Astrocyte (in vitro differentiated cells and primary cell): Measurements from ENCODE around the gene PTPRN2. TPM values are rescaled to one million over a fixed set of nuclear protein-coding genes. Genes with fewer than 3 reads are reported as not detected.

ENCODE experiments used
- DNase-seq: peaks from one replicate; pipeline ENCODE4 v3.0.0-alpha.2; 2010; ENCODE audit warnings: low read depth
- FAIRE-seq: peaks from 2 replicates; lab custom pipeline; 2011; peaks lifted over from hg19 to GRCh38; lab: Jason Lieb, UNC
- H2AFZ ChIP-seq: 2 replicates; pipeline ENCODE4 v1.6.0; 2012; ENCODE audit warnings: low read depth, low read length, inconsistent platforms
- H3K27ac ChIP-seq: 2 replicates; pipeline ENCODE4 v1.5.1; 2011; ENCODE audit warnings: low read depth, low read length, inconsistent platforms
- H3K27me3 ChIP-seq: 2 replicates; pipeline ENCODE4 v1.6.0; 2011; ENCODE audit warnings: low read length, inconsistent platforms; ENCODE audit not compliant: insufficient read depth
- H3K36me3 ChIP-seq: 2 replicates; pipeline ENCODE4 v1.5.1; 2011; ENCODE audit warnings: low read length, inconsistent platforms; ENCODE audit not compliant: insufficient read depth
- H3K4me1 ChIP-seq: 2 replicates; pipeline ENCODE4 v1.5.1; 2011; ENCODE audit warnings: low read length, inconsistent platforms; ENCODE audit not compliant: insufficient read depth
- H3K4me2 ChIP-seq: 2 replicates; pipeline ENCODE4 v1.6.0; 2012; ENCODE audit warnings: low read length, inconsistent platforms
- H3K4me3 ChIP-seq: 2 replicates; pipeline ENCODE4 v1.5.1; 2011; ENCODE audit warnings: low read depth, mild to moderate bottlenecking, low read length, inconsistent platforms; ENCODE audit not compliant: insufficient read depth
- H3K79me2 ChIP-seq: 2 replicates; pipeline ENCODE4 v1.6.0; 2012; ENCODE audit warnings: mild to moderate bottlenecking, low read length, inconsistent platforms; ENCODE audit not compliant: insufficient read depth
- H3K9ac ChIP-seq: 2 replicates; pipeline ENCODE4 v1.6.0; 2012; ENCODE audit warnings: mild to moderate bottlenecking, low read length, inconsistent platforms
- H3K9me3 ChIP-seq: 2 replicates; pipeline ENCODE4 v1.5.1; 2012; ENCODE audit warnings: low read depth, mild to moderate bottlenecking, low read length, inconsistent platforms; ENCODE audit not compliant: insufficient read depth
- H4K20me1 ChIP-seq: 2 replicates; pipeline ENCODE4 v1.6.0; 2012; ENCODE audit warnings: low read length, inconsistent platforms; ENCODE audit not compliant: insufficient read depth
- H3K27ac Mint-ChIP-seq: one replicate; pipeline ENCODE4 v1.8.0; 2021; ENCODE audit warnings: mild to moderate bottlenecking, mixed read lengths; ENCODE audit not compliant: unreplicated experiment
- H3K27me3 Mint-ChIP-seq: one replicate; pipeline ENCODE4 v1.8.0; 2021; ENCODE audit warnings: low read depth, mixed read lengths; ENCODE audit not compliant: unreplicated experiment
- H3K36me3 Mint-ChIP-seq: one replicate; pipeline ENCODE4 v1.8.0; 2021; ENCODE audit warnings: low read depth, mixed read lengths; ENCODE audit not compliant: unreplicated experiment
- H3K4me1 Mint-ChIP-seq: one replicate; pipeline ENCODE4 v1.8.0; 2021; ENCODE audit warnings: low read depth, mixed read lengths; ENCODE audit not compliant: unreplicated experiment
- H3K4me3 Mint-ChIP-seq: one replicate; pipeline ENCODE4 v1.8.0; 2021; ENCODE audit warnings: mild to moderate bottlenecking, moderate library complexity, mixed read lengths; ENCODE audit not compliant: unreplicated experiment
- H3K9me3 Mint-ChIP-seq: one replicate; pipeline ENCODE4 v1.8.0; 2021; ENCODE audit warnings: mild to moderate bottlenecking, mixed read lengths; ENCODE audit not compliant: unreplicated experiment
- EZH2 ChIP-seq: IDR thresholded peaks from 2 replicates; pipeline ENCODE4 v1.6.1; 2012; ENCODE audit warnings: mild to moderate bottlenecking, low read length, inconsistent platforms; ENCODE audit not compliant: insufficient read depth
- total RNA-seq: library from RNA; stranded (reverse); gene quantifications from 2 replicates; pipeline ENCODE4 v1.2.1, GENCODE V29; 2021
- TF ChIP-seq, protein P1 (sequence below): IDR thresholded peaks from 2 replicates; pipeline ENCODE4 v1.5.1; 2011; ENCODE audit warnings: low read depth, mild to moderate bottlenecking, inconsistent platforms, low read length, moderate library complexity; ENCODE audit not compliant: insufficient read depth

Gene PTPRN2
- total RNA-seq, 1 donor from 2014 or later: 0.09 TPM

DNA sequence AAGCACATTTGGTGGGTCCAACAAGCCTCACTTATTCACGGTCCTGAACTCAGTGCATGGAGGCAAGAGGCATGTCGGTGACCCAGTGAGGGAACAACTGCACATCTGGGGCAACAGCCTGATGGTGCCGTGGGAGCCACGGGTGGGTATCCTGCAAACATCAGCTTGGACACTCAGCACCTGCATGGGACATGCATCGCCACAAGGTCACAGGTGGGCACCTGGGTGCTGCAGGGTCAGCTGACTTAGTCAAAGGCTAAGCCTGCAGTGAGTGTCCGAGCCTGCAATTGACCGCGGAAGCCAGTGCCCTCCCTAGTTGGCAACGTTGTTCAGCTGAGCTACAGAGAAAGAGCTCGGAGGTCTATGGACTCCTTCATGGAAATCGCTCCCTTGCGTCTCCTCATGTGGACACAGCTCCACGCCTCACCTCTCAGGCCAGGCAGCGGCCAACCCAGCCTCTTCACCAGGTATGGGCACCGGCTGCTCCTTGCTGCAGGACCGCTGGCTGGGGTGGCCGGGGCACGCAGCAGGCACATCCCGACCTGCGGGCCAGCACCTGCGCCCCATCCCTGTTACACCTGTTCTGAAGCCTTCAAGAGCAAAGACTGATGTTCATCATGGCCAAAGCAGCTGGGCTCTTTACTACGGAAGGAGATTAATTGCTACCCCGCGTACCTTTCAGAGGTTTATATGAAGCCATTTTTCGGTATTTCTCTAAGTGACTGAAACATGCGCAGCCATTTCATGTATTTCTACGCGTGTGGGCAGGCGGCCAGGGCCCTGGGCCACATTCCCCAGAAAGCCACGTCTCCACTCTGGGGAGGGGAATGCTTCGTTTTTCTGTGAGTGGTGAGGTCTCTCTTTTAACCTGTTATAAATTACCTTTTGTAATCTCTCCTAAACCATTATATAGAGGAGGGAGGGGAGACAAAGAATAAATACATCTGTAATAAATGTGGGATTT lies 870.1 kb downstream of the PTPRN2 start:
- Histone ChIP-seq H3K79me2 (no peaks in the 10 kb centered on the region), H3K9me3 (peaks cover 3% of the 10 kb centered on the region), H3K9ac (no peak overlapping the region), H3K4me3 (no peak overlapping the region), H2AFZ (no peak overlapping the region), H3K36me3 (no peaks in the 10 kb centered on the region), H3K4me1 (no peaks in the 10 kb centered on the region), H3K4me2 (no peak overlapping the region), H3K27ac (no peak overlapping the region), H4K20me1 (no peaks in the 10 kb centered on the region), H3K27me3 (no peaks in the 10 kb centered on the region)
- no peak for FAIRE-seq
- H3K9me3 Mint-ChIP-seq: peaks cover 33% of the 10 kb centered on the region
- H3K36me3 Mint-ChIP-seq: no peaks in the 10 kb centered on the region
- no peak for DNase-seq
- H3K27ac Mint-ChIP-seq: no peak overlapping the region
- no peaks in the 10 kb centered on the region for H3K4me1 Mint-ChIP-seq
- no peaks in the 10 kb centered on the region for H3K27me3 Mint-ChIP-seq
- H3K4me3 Mint-ChIP-seq: no peak overlapping the region
- no peak for TF ChIP-seq EZH2
- TF ChIP-seq, protein P1, sequence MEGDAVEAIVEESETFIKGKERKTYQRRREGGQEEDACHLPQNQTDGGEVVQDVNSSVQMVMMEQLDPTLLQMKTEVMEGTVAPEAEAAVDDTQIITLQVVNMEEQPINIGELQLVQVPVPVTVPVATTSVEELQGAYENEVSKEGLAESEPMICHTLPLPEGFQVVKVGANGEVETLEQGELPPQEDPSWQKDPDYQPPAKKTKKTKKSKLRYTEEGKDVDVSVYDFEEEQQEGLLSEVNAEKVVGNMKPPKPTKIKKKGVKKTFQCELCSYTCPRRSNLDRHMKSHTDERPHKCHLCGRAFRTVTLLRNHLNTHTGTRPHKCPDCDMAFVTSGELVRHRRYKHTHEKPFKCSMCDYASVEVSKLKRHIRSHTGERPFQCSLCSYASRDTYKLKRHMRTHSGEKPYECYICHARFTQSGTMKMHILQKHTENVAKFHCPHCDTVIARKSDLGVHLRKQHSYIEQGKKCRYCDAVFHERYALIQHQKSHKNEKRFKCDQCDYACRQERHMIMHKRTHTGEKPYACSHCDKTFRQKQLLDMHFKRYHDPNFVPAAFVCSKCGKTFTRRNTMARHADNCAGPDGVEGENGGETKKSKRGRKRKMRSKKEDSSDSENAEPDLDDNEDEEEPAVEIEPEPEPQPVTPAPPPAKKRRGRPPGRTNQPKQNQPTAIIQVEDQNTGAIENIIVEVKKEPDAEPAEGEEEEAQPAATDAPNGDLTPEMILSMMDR: no peak

DNA sequence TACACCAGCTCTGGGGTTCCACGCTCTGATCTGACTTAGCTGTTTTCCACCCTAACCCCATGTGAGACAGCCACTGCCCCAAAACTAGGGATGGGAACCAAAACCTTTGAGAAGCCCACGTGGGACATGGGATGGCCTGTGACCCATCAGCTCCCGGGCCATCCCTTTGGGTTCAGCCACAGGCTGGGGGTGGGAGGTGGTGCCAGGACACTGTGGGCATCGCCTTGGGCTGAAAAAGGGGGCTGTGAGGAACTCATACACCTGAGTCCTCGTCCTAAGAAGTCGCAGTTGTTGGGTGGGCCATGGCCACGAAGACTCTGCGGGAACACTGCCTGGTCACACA lies 871.7 kb downstream of the PTPRN2 start:
- no peak overlapping the region for H3K4me3 Mint-ChIP-seq
- H3K27me3 Mint-ChIP-seq: no peaks in the 10 kb centered on the region
- DNase-seq (no peak), FAIRE-seq (no peak)
- Histone ChIP-seq H3K79me2 (no peaks in the 10 kb centered on the region), H2AFZ (no peak overlapping the region), H3K4me3 (no peak overlapping the region), H3K4me1 (no peaks in the 10 kb centered on the region), H4K20me1 (no peaks in the 10 kb centered on the region), H3K9me3 (peaks cover 3% of the 10 kb centered on the region), H3K9ac (no peak overlapping the region), H3K4me2 (no peak overlapping the region), H3K27me3 (no peaks in the 10 kb centered on the region), H3K27ac (no peak overlapping the region), H3K36me3 (no peaks in the 10 kb centered on the region)
- TF ChIP-seq, protein P1: no peak
- TF ChIP-seq EZH2: no peak
- peaks cover 30% of the 10 kb centered on the region for H3K9me3 Mint-ChIP-seq
- H3K36me3 Mint-ChIP-seq: no peaks in the 10 kb centered on the region
- H3K4me1 Mint-ChIP-seq: no peaks in the 10 kb centered on the region
- no peak overlapping the region for H3K27ac Mint-ChIP-seq
